GM23338 (cell line): ENCODE measurements around the gene PSMC4. TPM values are rescaled to one million over a fixed set of nuclear protein-coding genes. Genes with fewer than 3 reads are reported as not detected.

Experiments
- ATAC-seq: fragments of 200-7000 bp; cut with Tn5 transposase; 3 replicates; pipeline ENCODE4 v1.9.1; 2020
- DNase-seq: peaks from one replicate; pipeline ENCODE4 v3.0.0-alpha.2; 2015; ENCODE audit warnings: low spot score
- H2AFZ ChIP-seq: fragments of 200-600 bp; sonication (generic); 2 replicates; pipeline ENCODE4 v1.8.0; 2016; ENCODE audit warnings: antibody characterized with exemption, mild to moderate bottlenecking, moderate library complexity
- H3F3A ChIP-seq: fragments of 200-600 bp; sonication (generic); replicated peaks from 2 replicates; pipeline ENCODE4 v1.8.0; 2017; ENCODE audit warnings: antibody characterized with exemption, mixed run types, low read depth
- H3K27ac ChIP-seq: fragments of 200-600 bp; sonication (generic); 2 replicates; pipeline ENCODE4 v1.6.1; 2016; ENCODE audit warnings: low read depth
- H3K27me3 ChIP-seq: fragments of 200-600 bp; sonication (generic); 2 replicates; pipeline ENCODE4 v1.8.0; 2016; ENCODE audit warnings: mild to moderate bottlenecking, mixed run types, moderate library complexity; ENCODE audit not compliant: insufficient read depth
- H3K36me3 ChIP-seq: fragments of 200-600 bp; sonication (generic); 2 replicates; pipeline ENCODE4 v1.8.0; 2016; ENCODE audit warnings: mild to moderate bottlenecking; ENCODE audit not compliant: insufficient read depth
- H3K4me1 ChIP-seq: fragments of 200-600 bp; sonication (generic); 2 replicates; pipeline ENCODE4 v1.8.0; 2016; ENCODE audit warnings: mild to moderate bottlenecking, moderate library complexity; ENCODE audit not compliant: insufficient read depth
- H3K4me2 ChIP-seq: fragments of 200-600 bp; sonication (generic); 2 replicates; pipeline ENCODE4 v1.7.1; 2017; ENCODE audit warnings: mixed run types
- H3K4me3 ChIP-seq: fragments of 200-600 bp; sonication (generic); 2 replicates; pipeline ENCODE4 v1.6.1; 2016; ENCODE audit warnings: mixed run types
- H3K79me2 ChIP-seq: fragments of 200-600 bp; sonication (generic); replicated peaks from 2 replicates; pipeline ENCODE4 v1.8.0; 2017; ENCODE audit warnings: mild to moderate bottlenecking; ENCODE audit not compliant: insufficient read depth
- H3K9me2 ChIP-seq: fragments of 200-600 bp; sonication (generic); 2 replicates; pipeline ENCODE4 v1.8.0; 2017; ENCODE audit not compliant: insufficient read depth
- H4K20me1 ChIP-seq: fragments of 200-600 bp; sonication (generic); replicated peaks from 2 replicates; pipeline ENCODE4 v1.8.0; 2017; ENCODE audit warnings: mild to moderate bottlenecking; ENCODE audit not compliant: insufficient read depth
- H3K27ac Mint-ChIP-seq: 2 replicates; pipeline ENCODE4 v1.8.0; 2020; ENCODE audit warnings: inconsistent platforms, mild to moderate bottlenecking, moderate library complexity, mixed read lengths
- H3K27me3 Mint-ChIP-seq: 3 replicates; pipeline ENCODE4 v1.8.0; 2022; ENCODE audit warnings: low read depth, mild to moderate bottlenecking, moderate library complexity, mixed read lengths, inconsistent platforms; ENCODE audit not compliant: insufficient read depth, poor library complexity
- H3K36me3 Mint-ChIP-seq: 3 replicates; pipeline ENCODE4 v1.8.0; 2021; ENCODE audit warnings: low read depth, mild to moderate bottlenecking, inconsistent platforms, moderate library complexity, mixed read lengths
- H3K4me1 Mint-ChIP-seq: 3 replicates; pipeline ENCODE4 v1.8.0; 2020; ENCODE audit warnings: mild to moderate bottlenecking, inconsistent platforms, mixed read lengths
- H3K4me3 Mint-ChIP-seq: 3 replicates; pipeline ENCODE4 v1.8.0; 2021; ENCODE audit warnings: moderate library complexity, mild to moderate bottlenecking, inconsistent platforms, mixed read lengths
- H3K9me3 Mint-ChIP-seq: 3 replicates; pipeline ENCODE4 v1.8.0; 2020; ENCODE audit warnings: moderate library complexity, mild to moderate bottlenecking, inconsistent platforms, mixed read lengths
- CREB1 ChIP-seq: fragments of 250-450 bp; sonication (Bioruptor Pico); IDR thresholded peaks from 2 replicates; pipeline ENCODE4 v1.5.0; 2020; ENCODE audit warnings: low read depth, mild to moderate bottlenecking, moderate library complexity
- ETS1 ChIP-seq: IDR thresholded peaks from 2 replicates; pipeline ENCODE4 v1.6.1; 2016; ENCODE audit warnings: antibody characterized with exemption
- JUNB ChIP-seq: IDR thresholded peaks from one replicate; pipeline ENCODE4 v1.6.1; 2016; ENCODE audit warnings: antibody characterized with exemption; ENCODE audit not compliant: unreplicated experiment
- NANOG ChIP-seq: IDR thresholded peaks from 2 replicates; pipeline ENCODE4 v1.6.1; 2016; ENCODE audit warnings: antibody characterized with exemption, borderline replicate concordance
- POLR2AphosphoS5 ChIP-seq: IDR thresholded peaks from 2 replicates; pipeline ENCODE4 v1.6.1; 2016; ENCODE audit warnings: antibody characterized with exemption, low read depth
- ZNF331 ChIP-seq: fragments of 250-450 bp; sonication (Bioruptor Pico); IDR thresholded peaks from 2 replicates; pipeline ENCODE4 v1.5.0; 2020; ENCODE audit warnings: low read depth, mild to moderate bottlenecking, moderate library complexity
- polyA plus RNA-seq: library from polyadenylated mRNA; unstranded; fragments of >200 nt; fragmentation: Nextera tagmentation; extraction: Ambion mirVana; gene quantifications from 2 replicates; pipeline ENCODE4 v1.2.1, GENCODE V29; 2016
- total RNA-seq: library from RNA; depleted of rRNA; stranded (reverse); fragments of >200 nt; shearing (Covaris generic); gene quantifications from 2 replicates; pipeline ENCODE4 v1.2.3, GENCODE V29; 2014

PSMC4 gene
- total and polyA plus RNA-seq, 2 experiments from 2014 or later: 135 to 147 TPM

DNA sequence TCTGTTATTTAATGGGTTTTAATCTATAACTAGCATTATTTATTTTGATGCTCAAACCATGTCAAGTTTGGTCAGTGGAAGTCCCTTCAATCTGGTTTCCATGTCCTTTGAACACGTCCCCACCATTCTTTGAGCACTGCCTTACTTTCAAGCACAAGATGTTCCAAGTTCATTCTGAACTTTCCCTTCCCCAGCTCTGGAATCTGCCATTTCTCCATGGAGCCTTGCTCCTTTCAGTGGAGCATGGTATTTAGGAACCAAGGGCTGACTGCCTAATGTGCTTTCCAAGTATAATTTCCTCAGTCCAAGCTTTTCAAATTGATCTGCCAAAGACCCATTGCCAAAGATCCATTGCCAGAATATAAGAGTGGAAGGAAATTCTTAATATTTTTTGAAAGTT is 24.8 kb downstream of the PSMC4 start:
- TF ChIP-seq NANOG: no peak
- no peaks in the 10 kb centered on the region; the same call in 1 of the 2 replicates for H3K4me1 ChIP-seq
- 0 out of 2 replicates have a peak, but pooled peaks cover 5% of the 10 kb centered on the region for H3K36me3 ChIP-seq
- peaks cover 9% of the 10 kb centered on the region; the same call in 1 of the 3 replicates for H3K4me1 Mint-ChIP-seq
- H4K20me1 ChIP-seq: no peaks in the 10 kb centered on the region
- H2AFZ ChIP-seq: no peak overlapping the region
- DNase-seq: no peak
- no peaks in the 10 kb centered on the region for H3K9me2 ChIP-seq
- H3F3A ChIP-seq: no peaks in the 10 kb centered on the region; the same call in 1 of the 2 replicates
- H3K4me3 Mint-ChIP-seq: peak overlapping the region; percentile 92
- H3K27ac Mint-ChIP-seq: no peak overlapping the region
- H3K79me2 ChIP-seq: peaks cover 30% of the 10 kb centered on the region
- H3K9me3 Mint-ChIP-seq: peaks cover 32% of the 10 kb centered on the region
- peaks cover 2% of the 10 kb centered on the region for H3K27me3 Mint-ChIP-seq
- ATAC-seq: no peak
- peak overlapping the region; percentile 82 for H3K4me3 ChIP-seq
- H3K36me3 Mint-ChIP-seq: peaks cover 21% of the 10 kb centered on the region
- H3K4me2 ChIP-seq: peak overlapping the region; percentile 81
- H3K27ac ChIP-seq: no peak overlapping the region
- H3K27me3 ChIP-seq: no peaks in the 10 kb centered on the region

DNA sequence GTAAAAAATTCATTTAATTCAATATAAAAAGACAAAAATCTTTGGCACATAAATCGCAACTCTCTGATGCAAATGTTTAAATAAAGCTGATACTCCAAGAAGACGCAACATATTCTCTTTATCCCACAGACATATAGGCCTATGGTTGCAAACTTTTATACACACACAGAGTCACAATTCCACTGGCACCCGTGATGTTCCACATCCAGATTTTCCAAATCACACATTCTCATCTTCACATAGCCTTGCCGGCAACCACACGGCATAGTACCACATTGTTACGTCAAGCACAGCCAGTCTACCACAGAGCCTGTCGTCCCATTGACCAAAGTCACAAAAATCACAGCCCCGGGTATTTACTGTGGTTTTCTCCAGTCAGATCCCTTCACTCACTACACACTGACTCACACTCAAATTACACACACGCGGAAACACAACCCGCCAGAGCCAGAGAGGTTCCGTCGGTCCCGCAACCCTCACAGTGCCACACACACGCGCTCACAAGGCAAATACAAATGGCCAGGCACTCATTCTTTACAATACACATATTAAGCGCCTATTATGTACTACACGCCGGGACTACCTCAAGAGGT is 25.3 kb downstream of the PSMC4 start:
- H3K9me3 Mint-ChIP-seq: peaks cover 32% of the 10 kb centered on the region
- H3K9me2 ChIP-seq: no peaks in the 10 kb centered on the region
- H2AFZ ChIP-seq: peak overlapping the region; percentile 97
- no peaks in the 10 kb centered on the region; the same call in 1 of the 2 replicates for H3F3A ChIP-seq
- H3K4me2 ChIP-seq: peak overlapping the region; percentile 81
- ATAC-seq (peak; percentile 70), DNase-seq (no peak)
- peaks cover 2% of the 10 kb centered on the region for H3K27me3 Mint-ChIP-seq
- H4K20me1 ChIP-seq: no peaks in the 10 kb centered on the region
- TF ChIP-seq CREB1: 0 out of 2 replicates have a peak, but pooled peaks have one; percentile 29
- no peak for TF ChIP-seq JUNB
- H3K27ac ChIP-seq: no peak overlapping the region
- H3K4me3 Mint-ChIP-seq: peak overlapping the region; percentile 92
- H3K36me3 Mint-ChIP-seq: peaks cover 21% of the 10 kb centered on the region
- H3K79me2 ChIP-seq: peaks cover 25% of the 10 kb centered on the region
- H3K4me1 ChIP-seq: no peaks in the 10 kb centered on the region; the same call in 1 of the 2 replicates
- H3K27ac Mint-ChIP-seq: peak overlapping the region; percentile 76
- peak overlapping the region; percentile 82 for H3K4me3 ChIP-seq
- peaks cover 9% of the 10 kb centered on the region; the same call in 1 of the 3 replicates for H3K4me1 Mint-ChIP-seq
- no peaks in the 10 kb centered on the region for H3K27me3 ChIP-seq
- 0 out of 2 replicates have a peak, but pooled peaks cover 5% of the 10 kb centered on the region for H3K36me3 ChIP-seq

- DNase-seq: peak; percentile 90
- TF ChIP-seq POLR2AphosphoS5: peak; percentile 76
- TF ChIP-seq ZNF331 (CRISPR knock-in tag): no peak
- TF ChIP-seq ETS1: peak; percentile 85
- Histone ChIP-seq H3K36me3 (0 out of 2 replicates have a peak, but pooled peaks cover 5% of the 10 kb centered on the region), H3F3A (no peaks in the 10 kb centered on the region; the same call in 1 of the 2 replicates), H3K4me3 (peak within 1 kb of the TSS; percentile 82), H2AFZ (peak within 1 kb of the TSS; percentile 97), H3K9me2 (no peaks in the 10 kb centered on the region), H4K20me1 (no peaks in the 10 kb centered on the region), H3K4me1 (no peaks in the 10 kb centered on the region; the same call in 1 of the 2 replicates), H3K79me2 (peaks cover 25% of the 10 kb centered on the region), H3K27ac (no peak within 1 kb of the TSS), H3K27me3 (no peaks in the 10 kb centered on the region), H3K4me2 (peak within 1 kb of the TSS; percentile 81)
- peaks cover 32% of the 10 kb centered on the region for H3K9me3 Mint-ChIP-seq
- ATAC-seq: peak; percentile 97
- peaks cover 9% of the 10 kb centered on the region; the same call in 1 of the 3 replicates for H3K4me1 Mint-ChIP-seq
- H3K4me3 Mint-ChIP-seq: peak within 1 kb of the TSS; percentile 92
- peaks cover 21% of the 10 kb centered on the region for H3K36me3 Mint-ChIP-seq
- peaks cover 2% of the 10 kb centered on the region for H3K27me3 Mint-ChIP-seq
- H3K27ac Mint-ChIP-seq: peak within 1 kb of the TSS; percentile 76
Measured at GRCh38 chr19:39996811-39997637, 26.1 kb downstream of the PSMC4 start, which contains the start of gene ZNF546. ZNF546 (plus strand) TSS chr19:39997060; CDS start chr19:39998327, 1,267 bp downstream.
